PC-3 (cell line): ENCODE data around the gene SAFB. TPM values are rescaled to one million over a fixed set of nuclear protein-coding genes. Genes with fewer than 3 reads are reported as not detected.

Experiments used
- ATAC-seq: fragments of 200-7000 bp; cut with Tn5 transposase; 2 replicates; pipeline ENCODE4 v1.9.1; 2020; ENCODE audit warnings: mild to moderate bottlenecking, moderate library complexity
- BruUV-seq: library from RNA; stranded (reverse); fragments of 400-500 nt; replicated peaks from 2 replicates; lab custom pipeline; 2021; lab: Mats Ljungman, UMichigan
- CTCF ChIA-PET: fragments of 300-600 bp; sonication (Branson Sonifier 250); formaldehyde crosslinking; loops from one replicate; lab custom pipeline; 2022; ENCODE audit warnings: antibody characterized with exemption; lab: Charles Lee
- POLR2A ChIA-PET: fragments of 300-600 bp; sonication (Branson Sonifier 250); formaldehyde crosslinking; loops from one replicate; lab custom pipeline; 2022; ENCODE audit warnings: antibody characterized with exemption; ENCODE audit not compliant: unreplicated experiment; lab: Charles Lee
- DNase-seq: peaks from one replicate; pipeline ENCODE4 v3.0.0-alpha.2; 2015
- H2AFZ ChIP-seq: fragments of 300-600 bp; sonication (generic); 2 replicates; pipeline ENCODE4 v1.6.0; 2016; ENCODE audit warnings: antibody characterized with exemption, low read length
- H3F3A ChIP-seq: fragments of 300-600 bp; sonication (generic); one replicate; pipeline ENCODE4 v1.6.0; 2017; ENCODE audit warnings: antibody characterized with exemption, low read length, control low read depth, mild to moderate bottlenecking; ENCODE audit not compliant: unreplicated experiment
- H3K27ac ChIP-seq: fragments of 300-600 bp; sonication (generic); 2 replicates; pipeline ENCODE4 v1.5.1; 2016; ENCODE audit warnings: mild to moderate bottlenecking, low read length
- H3K27me3 ChIP-seq: fragments of 300-600 bp; sonication (generic); 2 replicates; pipeline ENCODE4 v1.6.1; 2016; ENCODE audit warnings: low read length, mixed read lengths
- H3K36me3 ChIP-seq: fragments of 300-600 bp; sonication (generic); 2 replicates; pipeline ENCODE4 v1.6.1; 2016; ENCODE audit warnings: low read depth, mixed run types, low read length, mixed read lengths
- H3K4me1 ChIP-seq: fragments of 300-600 bp; sonication (generic); 2 replicates; pipeline ENCODE4 v1.5.1; 2016; ENCODE audit warnings: low read length; ENCODE audit not compliant: insufficient read depth
- H3K4me2 ChIP-seq: fragments of 300-600 bp; sonication (generic); 2 replicates; pipeline ENCODE4 v1.6.0; 2016; ENCODE audit warnings: low read length
- H3K4me3 ChIP-seq: fragments of 300-600 bp; sonication (generic); 2 replicates; pipeline ENCODE4 v1.5.1; 2016; ENCODE audit warnings: mild to moderate bottlenecking, low read length, mixed read lengths
- H3K79me2 ChIP-seq: fragments of 300-600 bp; sonication (generic); 2 replicates; pipeline ENCODE4 v1.6.1; 2017; ENCODE audit warnings: low read length, mixed read lengths
- H3K9ac ChIP-seq: fragments of 300-600 bp; sonication (generic); 2 replicates; pipeline ENCODE4 v1.6.0; 2016; ENCODE audit warnings: mild to moderate bottlenecking, low read length
- H3K9me2 ChIP-seq: fragments of 300-600 bp; sonication (generic); replicated peaks from 2 replicates; pipeline ENCODE4 v1.6.1; 2016; ENCODE audit warnings: mixed run types, low read length, mixed read lengths
- H3K9me3 ChIP-seq: fragments of 300-600 bp; sonication (generic); 2 replicates; pipeline ENCODE4 v1.6.1; 2016; ENCODE audit warnings: low read length, mixed read lengths
- H4K20me1 ChIP-seq: fragments of 300-600 bp; sonication (generic); 2 replicates; pipeline ENCODE4 v1.6.1; 2016; ENCODE audit warnings: low read length, mixed read lengths
- EZH2 ChIP-seq: fragments of 300-600 bp; sonication (generic); IDR thresholded peaks from one replicate; pipeline ENCODE4 v1.6.1; 2017; ENCODE audit warnings: antibody characterized with exemption, mild to moderate bottlenecking, low read length; ENCODE audit not compliant: unreplicated experiment
- EZH2phosphoT487 ChIP-seq: fragments of 300-600 bp; sonication (generic); IDR thresholded peaks from 2 replicates; pipeline ENCODE4 v1.6.1; 2018; ENCODE audit warnings: mild to moderate bottlenecking, antibody characterized with exemption, low read length, borderline replicate concordance
- intact Hi-C: fragments of 100-400 bp; cut with micrococcal nuclease; formaldehyde crosslinking; loops from 2 replicates; pipeline ENCODE4 v1.9.0; 2023
- total RNA-seq: library from RNA; depleted of rRNA; stranded (reverse); fragments of >200 nt; gene quantifications from 2 replicates; pipeline ENCODE4 v1.2.3, GENCODE V29; 2014
- TF ChIP-seq, protein P1 (sequence below): fragments of 300-600 bp; sonication (generic); conservative IDR thresholded peaks from 2 replicates; pipeline ENCODE4 v1.5.1; 2017; ENCODE audit warnings: antibody characterized with exemption, low read depth, mild to moderate bottlenecking, low read length

SAFB gene
- total RNA-seq, 1 experiment from 2014 or later: 94.9 TPM

GRCh38 chr19:5615756-5616327, 7.0 kb upstream of the SAFB start:
- ATAC-seq: no peak; the same call in 1 of the 2 replicates
- intact Hi-C loops: no loop called here

DNA sequence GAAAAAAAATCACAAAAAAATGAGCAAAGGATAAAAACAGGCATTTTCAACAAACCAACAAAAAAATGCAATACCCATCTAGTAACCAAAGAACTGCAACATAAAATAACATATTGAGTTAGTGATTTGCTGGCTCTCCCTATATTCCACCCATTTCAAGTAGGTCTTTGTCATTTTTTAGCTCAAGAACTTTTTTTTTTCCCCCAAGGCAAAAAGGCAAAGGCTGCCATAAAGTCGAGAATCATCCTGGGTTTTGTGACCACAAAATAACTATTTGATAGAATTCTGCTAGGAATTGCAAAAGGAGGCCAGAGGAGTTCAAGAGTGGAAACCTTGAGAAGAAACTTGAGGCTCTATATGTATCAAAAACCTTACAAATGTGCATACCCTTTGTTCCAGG, 5.8 kb upstream of the SAFB start:
- intact Hi-C loops: no loop called here
- Histone ChIP-seq H3K4me3 (no peak overlapping the region), H3K27me3 (no peaks in the 10 kb centered on the region), H3K9me3 (no peaks in the 10 kb centered on the region), H3F3A (no peaks in the 10 kb centered on the region), H3K4me1 (peaks cover 18% of the 10 kb centered on the region), H3K4me2 (no peak overlapping the region), H2AFZ (no peak overlapping the region), H4K20me1 (peaks cover 28% of the 10 kb centered on the region), H3K9ac (no peak overlapping the region), H3K79me2 (peaks cover 77% of the 10 kb centered on the region), H3K27ac (no peak overlapping the region), H3K36me3 (peaks cover 86% of the 10 kb centered on the region), H3K9me2 (no peaks in the 10 kb centered on the region)
- TF ChIP-seq EZH2 (no peak), EZH2phosphoT487 (no peak)
- TF ChIP-seq, protein P1, sequence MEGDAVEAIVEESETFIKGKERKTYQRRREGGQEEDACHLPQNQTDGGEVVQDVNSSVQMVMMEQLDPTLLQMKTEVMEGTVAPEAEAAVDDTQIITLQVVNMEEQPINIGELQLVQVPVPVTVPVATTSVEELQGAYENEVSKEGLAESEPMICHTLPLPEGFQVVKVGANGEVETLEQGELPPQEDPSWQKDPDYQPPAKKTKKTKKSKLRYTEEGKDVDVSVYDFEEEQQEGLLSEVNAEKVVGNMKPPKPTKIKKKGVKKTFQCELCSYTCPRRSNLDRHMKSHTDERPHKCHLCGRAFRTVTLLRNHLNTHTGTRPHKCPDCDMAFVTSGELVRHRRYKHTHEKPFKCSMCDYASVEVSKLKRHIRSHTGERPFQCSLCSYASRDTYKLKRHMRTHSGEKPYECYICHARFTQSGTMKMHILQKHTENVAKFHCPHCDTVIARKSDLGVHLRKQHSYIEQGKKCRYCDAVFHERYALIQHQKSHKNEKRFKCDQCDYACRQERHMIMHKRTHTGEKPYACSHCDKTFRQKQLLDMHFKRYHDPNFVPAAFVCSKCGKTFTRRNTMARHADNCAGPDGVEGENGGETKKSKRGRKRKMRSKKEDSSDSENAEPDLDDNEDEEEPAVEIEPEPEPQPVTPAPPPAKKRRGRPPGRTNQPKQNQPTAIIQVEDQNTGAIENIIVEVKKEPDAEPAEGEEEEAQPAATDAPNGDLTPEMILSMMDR: no peak
- DNase-seq (no peak), ATAC-seq (no peak)
- no TSS peak for BruUV-seq
- ChIA-PET POLR2A (no interaction called here), CTCF (no interaction called here)

More at GRCh38 chr19:5615756-5616327, 7.0 kb upstream of the SAFB start:
- CTCF ChIA-PET: no interaction called here
- peaks cover 18% of the 10 kb centered on the region for H4K20me1 ChIP-seq
- no peaks in the 10 kb centered on the region for H3K9me2 ChIP-seq
- peaks cover 69% of the 10 kb centered on the region for H3K79me2 ChIP-seq
- no peak for TF ChIP-seq EZH2
- no peak for TF ChIP-seq EZH2phosphoT487
- TF ChIP-seq, protein P1: no peak
- H3K9me3 ChIP-seq: no peaks in the 10 kb centered on the region
- DNase-seq: no peak
- H2AFZ ChIP-seq: no peak overlapping the region
- POLR2A ChIA-PET: no interaction called here
- no peaks in the 10 kb centered on the region for H3F3A ChIP-seq
- no peak overlapping the region for H3K9ac ChIP-seq
- H3K27me3 ChIP-seq: no peaks in the 10 kb centered on the region
- peaks cover 12% of the 10 kb centered on the region for H3K4me1 ChIP-seq
- no TSS peak for BruUV-seq
- H3K27ac ChIP-seq: no peak overlapping the region
- no peak overlapping the region for H3K4me3 ChIP-seq
- H3K4me2 ChIP-seq: no peak overlapping the region
- peaks cover 85% of the 10 kb centered on the region for H3K36me3 ChIP-seq

GRCh38 chr19:5618591-5618990, 4.3 kb upstream of the SAFB start:
- Histone ChIP-seq H3K9ac (no peak overlapping the region), H3K79me2 (peaks cover 77% of the 10 kb centered on the region), H3K9me2 (no peaks in the 10 kb centered on the region), H2AFZ (no peak overlapping the region), H3K4me1 (peaks cover 18% of the 10 kb centered on the region), H3F3A (no peaks in the 10 kb centered on the region), H4K20me1 (peaks cover 29% of the 10 kb centered on the region), H3K9me3 (no peaks in the 10 kb centered on the region), H3K4me3 (no peak overlapping the region), H3K27me3 (no peaks in the 10 kb centered on the region), H3K36me3 (peaks cover 71% of the 10 kb centered on the region), H3K27ac (no peak overlapping the region), H3K4me2 (0 out of 2 replicates have a peak overlapping the region, but pooled peaks have one; percentile 0)
- CTCF ChIA-PET: no interaction called here
- no TSS peak for BruUV-seq
- POLR2A ChIA-PET: interaction anchor here (0.7 kb wide), 1 partner anchor 13 kb away, joined by 3 read pairs; no protein-coding TSS in a partner anchor
- intact Hi-C loops: no loop called here
- TF ChIP-seq EZH2: no peak
- no peak for DNase-seq
- no peak for ATAC-seq
